ENCODE data around the gene UIMC1. TPM values are rescaled to one million over a fixed set of nuclear protein-coding genes. Genes with fewer than 3 reads are reported as not detected.

The UIMC1 gene
- total RNA-seq, 1 experiment from 2014 or later = 53.0 TPM

- no peak overlapping the region for H3K4me2 ChIP-seq (ENCODE audit: insufficient read depth, insufficient read length, low read length)
- no peak overlapping the region for H3K27ac ChIP-seq (ENCODE audit: insufficient read length, low read depth, low read length)
- no CpG with 5 or more reads among the region's 5 CpGs for WGBS (ENCODE audit: extremely low coverage, insufficient read length, low lambda C conversion rate)
- no peaks in the 10 kb centered on the region for H3K9me3 ChIP-seq (ENCODE audit: control insufficient read depth, low read depth, low read length)
- peak overlapping the region; percentile 41; the same call in 1 of the 2 replicates for H3K14ac ChIP-seq (ENCODE audit: insufficient read depth, low read length)
- H3K4me1 Mint-ChIP-seq = peaks cover 25 to 46% of the 10 kb centered on the region in 2 experiments
- H3K27me3 Mint-ChIP-seq (ENCODE audit: low read depth) = peaks cover 4% of the 10 kb centered on the region; the same call in 1 of the 2 replicates
- H4K91ac ChIP-seq (ENCODE audit: insufficient read length, low read depth, low read length) = no peak overlapping the region
- no peak overlapping the region for H3T11ph ChIP-seq (ENCODE audit: low read length)
- no peak overlapping the region for H3K23ac ChIP-seq (ENCODE audit: insufficient read length, low read depth, low read length)
- H3K79me1 ChIP-seq (ENCODE audit: insufficient read depth, low read depth, low read length, poor library complexity, severe bottlenecking) = no peaks in the 10 kb centered on the region
- 0 out of 2 replicates have a peak overlapping the region, but pooled peaks have one; percentile 31 for H2BK15ac ChIP-seq (ENCODE audit: low read depth, low read length)
- H3K4ac ChIP-seq (ENCODE audit: low read depth, low read length) = no peak overlapping the region
- H4K5ac ChIP-seq (ENCODE audit: insufficient read length, low read depth, low read length) = no peak overlapping the region
- H2AFZ ChIP-seq (ENCODE audit: low read length) = no peak overlapping the region
- no peak overlapping the region for H3K56ac ChIP-seq (ENCODE audit: insufficient read length, low read depth, low read length)
- TF ChIP-seq, protein P1, sequence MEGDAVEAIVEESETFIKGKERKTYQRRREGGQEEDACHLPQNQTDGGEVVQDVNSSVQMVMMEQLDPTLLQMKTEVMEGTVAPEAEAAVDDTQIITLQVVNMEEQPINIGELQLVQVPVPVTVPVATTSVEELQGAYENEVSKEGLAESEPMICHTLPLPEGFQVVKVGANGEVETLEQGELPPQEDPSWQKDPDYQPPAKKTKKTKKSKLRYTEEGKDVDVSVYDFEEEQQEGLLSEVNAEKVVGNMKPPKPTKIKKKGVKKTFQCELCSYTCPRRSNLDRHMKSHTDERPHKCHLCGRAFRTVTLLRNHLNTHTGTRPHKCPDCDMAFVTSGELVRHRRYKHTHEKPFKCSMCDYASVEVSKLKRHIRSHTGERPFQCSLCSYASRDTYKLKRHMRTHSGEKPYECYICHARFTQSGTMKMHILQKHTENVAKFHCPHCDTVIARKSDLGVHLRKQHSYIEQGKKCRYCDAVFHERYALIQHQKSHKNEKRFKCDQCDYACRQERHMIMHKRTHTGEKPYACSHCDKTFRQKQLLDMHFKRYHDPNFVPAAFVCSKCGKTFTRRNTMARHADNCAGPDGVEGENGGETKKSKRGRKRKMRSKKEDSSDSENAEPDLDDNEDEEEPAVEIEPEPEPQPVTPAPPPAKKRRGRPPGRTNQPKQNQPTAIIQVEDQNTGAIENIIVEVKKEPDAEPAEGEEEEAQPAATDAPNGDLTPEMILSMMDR (conservative IDR thresholded peaks at IDR 0.05) = no peak
- no peak overlapping the region for H2BK5ac ChIP-seq (ENCODE audit: insufficient read length, low read length)
- H3K27me3 ChIP-seq (ENCODE audit: insufficient read depth, low read length) = no peaks in the 10 kb centered on the region
- H3K36me3 Mint-ChIP-seq (ENCODE audit: insufficient read depth in 1 of 3, low read depth in 3 of 3) = no peaks in the 10 kb centered on the region
- H3K4me3 Mint-ChIP-seq = peak overlapping the region in 1 of 2 experiments; percentile 23; a peak in 1 of 5 replicates
- no peak overlapping the region for H4K8ac ChIP-seq (replicated peaks; ENCODE audit: insufficient read length, low read depth, low read length)
- no peak overlapping the region for H2BK120ac ChIP-seq (ENCODE audit: low read depth, low read length, poor library complexity, severe bottlenecking)
- no peak overlapping the region for H3K18ac ChIP-seq (ENCODE audit: insufficient read length, low read depth, low read length)
- no peak overlapping the region for H2AK5ac ChIP-seq (ENCODE audit: insufficient read length, low read length)
- H2BK12ac ChIP-seq (ENCODE audit: insufficient read length, low read depth, low read length) = no peak overlapping the region
- H3K23me2 ChIP-seq (ENCODE audit: insufficient read length, low read depth, low read length, poor library complexity, severe bottlenecking) = no peaks in the 10 kb centered on the region
- H4K20me1 ChIP-seq (ENCODE audit: control insufficient read depth, insufficient read depth, insufficient read length) = no peaks in the 10 kb centered on the region
- H2BK20ac ChIP-seq (ENCODE audit: low read depth, low read length, poor library complexity, severe bottlenecking) = no peak overlapping the region
- H3K9ac ChIP-seq (ENCODE audit: extremely low read depth, insufficient read length, low read length) = no peak overlapping the region
- H3K79me2 ChIP-seq (ENCODE audit: insufficient read depth, low read length) = no peaks in the 10 kb centered on the region
- no peak for DNase-seq
- H3K27ac Mint-ChIP-seq = 0 out of 7 replicates have a peak overlapping the region, but pooled peaks of 1 of the 3 experiments have one; percentile 36
- H3K9me3 Mint-ChIP-seq = no peaks in the 10 kb centered on the region
- H3K4me1 ChIP-seq (ENCODE audit: insufficient read depth, low read length) = peaks cover 4% of the 10 kb centered on the region; the same call in 1 of the 2 replicates
Measured at GRCh38 chr5:176863765-176864098, 142.8 kb downstream of the UIMC1 start.

Measured in H9 (cell line).